SU-DHL-6 (cell line): Measurements from ENCODE around the gene MSH2.

Experiments
- H2AFZ ChIP-seq: fragments of 200-600 bp; sonication (generic); 2 replicates; pipeline ENCODE4 v1.6.1; 2014; ENCODE audit warnings: low read depth, mild to moderate bottlenecking, moderate library complexity, mixed read lengths, antibody characterized with exemption, low read length; ENCODE audit not compliant: severe bottlenecking
- H3F3A ChIP-seq: fragments of 200-600 bp; shearing (Covaris generic); 2 replicates; pipeline ENCODE4 v1.6.0; 2016; ENCODE audit warnings: antibody characterized with exemption, mild to moderate bottlenecking; ENCODE audit not compliant: insufficient read depth
- H3K27ac ChIP-seq: fragments of 200-600 bp; sonication (generic); 2 replicates; pipeline ENCODE4 v1.5.1; 2016; ENCODE audit warnings: low read depth, mild to moderate bottlenecking, low read length, moderate library complexity, mixed read lengths
- H3K27me3 ChIP-seq: fragments of 200-600 bp; sonication (generic), shearing (Covaris generic); 2 replicates; pipeline ENCODE4 v1.6.0; 2014; ENCODE audit warnings: mild to moderate bottlenecking, low read length
- H3K36me3 ChIP-seq: fragments of 200-600 bp; sonication (generic); 2 replicates; pipeline ENCODE4 v1.6.1; 2014; ENCODE audit warnings: mild to moderate bottlenecking, low read length, mixed read lengths
- H3K4me2 ChIP-seq: fragments of 300-600, 200-600 bp; shearing (Covaris generic), sonication (generic); 2 replicates; pipeline ENCODE4 v1.6.0; 2014; ENCODE audit warnings: low read length, low read depth, mild to moderate bottlenecking; ENCODE audit not compliant: poor library complexity, severe bottlenecking
- H3K4me3 ChIP-seq: fragments of 200-600 bp; sonication (generic); 2 replicates; pipeline ENCODE4 v1.5.1; 2014; ENCODE audit warnings: antibody characterized with exemption, low read length, mild to moderate bottlenecking, mixed read lengths; ENCODE audit not compliant: insufficient read depth, poor library complexity, severe bottlenecking
- H3K79me2 ChIP-seq: fragments of 200-600 bp; sonication (generic); 2 replicates; pipeline ENCODE4 v1.6.1; 2014; ENCODE audit warnings: mild to moderate bottlenecking, low read length, moderate library complexity; ENCODE audit not compliant: insufficient read depth
- H3K9ac ChIP-seq: fragments of 200-600 bp; sonication (generic); 2 replicates; pipeline ENCODE4 v1.7.0; 2014; ENCODE audit warnings: mild to moderate bottlenecking, low read length
- H3K9me2 ChIP-seq: fragments of 200-600 bp; sonication (generic); replicated peaks from 2 replicates; pipeline ENCODE4 v1.6.1; 2014; ENCODE audit warnings: low read length; ENCODE audit not compliant: insufficient read depth
- H3K9me3 ChIP-seq: fragments of 200-600 bp; sonication (generic); 2 replicates; pipeline ENCODE4 v1.6.1; 2014; ENCODE audit warnings: low read length, mixed read lengths; ENCODE audit not compliant: insufficient read depth
- H4K20me1 ChIP-seq: fragments of 200-600 bp; sonication (generic); 2 replicates; pipeline ENCODE4 v1.6.1; 2014; ENCODE audit warnings: low read depth, mild to moderate bottlenecking, antibody characterized with exemption, low read length, moderate library complexity, mixed read lengths
- CTCF ChIP-seq: fragments of 200-600 bp; sonication (generic); IDR thresholded peaks from one replicate; pipeline ENCODE4 v1.5.1; 2017; ENCODE audit warnings: antibody characterized with exemption, mild to moderate bottlenecking, low read length, moderate library complexity; ENCODE audit not compliant: insufficient read depth, poor library complexity, severe bottlenecking
- EZH2phosphoT487 ChIP-seq: fragments of 200-600 bp; sonication (generic), shearing (Covaris generic); conservative IDR thresholded peaks from 2 replicates; pipeline ENCODE4 v1.6.1; 2018; ENCODE audit warnings: mild to moderate bottlenecking, antibody characterized with exemption, low read length, moderate library complexity, mixed read lengths

The MSH2 gene

GRCh38 chr2:47357483-47357882 lies 45.5 kb upstream of the MSH2 start:
- Histone ChIP-seq H3K4me3 (no peak overlapping the region), H3K4me2 (no peak overlapping the region), H3K27ac (no peak overlapping the region), H3K9me2 (no peaks in the 10 kb centered on the region), H2AFZ (no peak overlapping the region), H3K36me3 (no peaks in the 10 kb centered on the region), H3K9me3 (no peaks in the 10 kb centered on the region), H3K9ac (no peak overlapping the region), H3K79me2 (no peaks in the 10 kb centered on the region), H4K20me1 (no peaks in the 10 kb centered on the region), H3F3A (no peaks in the 10 kb centered on the region), H3K27me3 (no peaks in the 10 kb centered on the region)
- no peak for TF ChIP-seq EZH2phosphoT487
- TF ChIP-seq CTCF: no peak

- Histone ChIP-seq H3K4me3 (no peak overlapping the region), H3K79me2 (no peaks in the 10 kb centered on the region), H3K27ac (no peak overlapping the region), H3K27me3 (no peaks in the 10 kb centered on the region), H3K36me3 (no peaks in the 10 kb centered on the region), H3F3A (no peaks in the 10 kb centered on the region), H3K9ac (no peak overlapping the region), H4K20me1 (no peaks in the 10 kb centered on the region), H3K9me3 (no peaks in the 10 kb centered on the region), H3K4me2 (no peak overlapping the region), H2AFZ (no peak overlapping the region), H3K9me2 (no peaks in the 10 kb centered on the region)
- TF ChIP-seq CTCF: no peak
- no peak for TF ChIP-seq EZH2phosphoT487
Observed at GRCh38 chr2:47359375-47359868, 43.5 kb upstream of the MSH2 start.

- no peaks in the 10 kb centered on the region for H3K9me2 ChIP-seq
Observed at GRCh38 chr2:47360283-47360682, 42.7 kb upstream of the MSH2 start.

More at GRCh38 chr2:47360283-47360682, 42.7 kb upstream of the MSH2 start:
- TF ChIP-seq EZH2phosphoT487 (no peak), CTCF (no peak)
- H2AFZ ChIP-seq: no peak overlapping the region
- no peaks in the 10 kb centered on the region for H3F3A ChIP-seq
- no peaks in the 10 kb centered on the region for H4K20me1 ChIP-seq
- no peaks in the 10 kb centered on the region for H3K27me3 ChIP-seq
- H3K4me2 ChIP-seq: no peak overlapping the region
- H3K9ac ChIP-seq: no peak overlapping the region
- no peaks in the 10 kb centered on the region for H3K9me3 ChIP-seq
- H3K79me2 ChIP-seq: no peaks in the 10 kb centered on the region
- H3K4me3 ChIP-seq: no peak overlapping the region
- H3K36me3 ChIP-seq: no peaks in the 10 kb centered on the region
- no peak overlapping the region for H3K27ac ChIP-seq
